GM12878 (cell line): ENCODE data around the gene DZANK1. TPM values are rescaled to one million over a fixed set of nuclear protein-coding genes. Genes with fewer than 3 reads are reported as not detected.

ENCODE experiments used
- CEBPB ChIP-seq, 2 experiments: fragments of 150-350 bp in 1 of 2; IDR thresholded peaks; 2 replicates each; pipeline ENCODE4 v1.6.1; 2012 to 2014; ENCODE audit warnings: low read depth in 2 of 2, low read length in 2 of 2, borderline replicate concordance in 1 of 2, inconsistent platforms in 1 of 2
- CHD1 ChIP-seq: IDR thresholded peaks from 2 replicates; pipeline ENCODE4 v1.6.1; 2012; ENCODE audit warnings: low read depth, low read length, improper control_type of control experiment
- GABPA ChIP-seq: IDR thresholded peaks from 2 replicates; pipeline ENCODE4 v1.6.1; 2014; ENCODE audit warnings: antibody characterized with exemption, low read depth, mild to moderate bottlenecking, inconsistent platforms
- HCFC1 ChIP-seq: fragments of 150-350 bp; IDR thresholded peaks from 2 replicates; pipeline ENCODE4 v1.6.1; 2014; ENCODE audit warnings: low read length
- IRF5 ChIP-seq: fragments of 450-650 bp; IDR thresholded peaks from 2 replicates; pipeline ENCODE4 v1.6.1; 2017; ENCODE audit warnings: borderline replicate concordance
- KLF5 ChIP-seq: fragments of 450-650 bp; IDR thresholded peaks from 2 replicates; pipeline ENCODE4 v1.6.1; 2014; ENCODE audit warnings: mild to moderate bottlenecking; ENCODE audit not compliant: partially characterized antibody
- MEF2A ChIP-seq: IDR thresholded peaks from 2 replicates; pipeline ENCODE4 v1.6.1; 2011; ENCODE audit warnings: low read depth, mild to moderate bottlenecking, low read length, moderate library complexity; ENCODE audit not compliant: insufficient read depth
- MXI1 ChIP-seq: fragments of 150-350 bp; IDR thresholded peaks from 2 replicates; pipeline ENCODE4 v1.6.1; 2011; ENCODE audit warnings: low read depth, mild to moderate bottlenecking, inconsistent platforms, low read length, improper control_type of control experiment
- NFIC ChIP-seq: IDR thresholded peaks from 2 replicates; pipeline ENCODE4 v1.6.1; 2012; ENCODE audit warnings: low read depth, mild to moderate bottlenecking, inconsistent platforms, low read length, moderate library complexity
- PAX8 ChIP-seq: fragments of 450-650 bp; IDR thresholded peaks from 2 replicates; pipeline ENCODE4 v1.6.1; 2017; ENCODE audit warnings: mild to moderate bottlenecking, moderate library complexity
- PBX3 ChIP-seq: IDR thresholded peaks from 2 replicates; pipeline ENCODE4 v1.6.1; 2011; ENCODE audit warnings: mild to moderate bottlenecking, low read depth, low read length, moderate library complexity; ENCODE audit not compliant: insufficient replicate concordance
- POLR2AphosphoS2 ChIP-seq: IDR thresholded peaks from 2 replicates; pipeline ENCODE4 v1.6.1; 2011; ENCODE audit warnings: low read depth, mild to moderate bottlenecking, low read length, improper control_type of control experiment, moderate library complexity
- RFX5 ChIP-seq: IDR thresholded peaks from 2 replicates; pipeline ENCODE4 v1.6.1; 2011; ENCODE audit warnings: low read depth, low read length, improper control_type of control experiment
- RUNX3 ChIP-seq: IDR thresholded peaks from 2 replicates; pipeline ENCODE4 v1.6.1; 2012; ENCODE audit warnings: low read length, inconsistent platforms
- SIN3A ChIP-seq: IDR thresholded peaks from 2 replicates; pipeline ENCODE4 v1.6.1; 2012; ENCODE audit warnings: low read depth, low read length, improper control_type of control experiment
- SPI1 ChIP-seq: IDR thresholded peaks from 2 replicates; pipeline ENCODE4 v1.6.1; 2011; ENCODE audit warnings: low read depth, mild to moderate bottlenecking, low read length, moderate library complexity, borderline replicate concordance; ENCODE audit not compliant: insufficient read depth
- STAT1 ChIP-seq: fragments of 450-650 bp; conservative IDR thresholded peaks from 2 replicates; pipeline ENCODE4 v1.6.1; 2014; ENCODE audit warnings: antibody characterized with exemption, mild to moderate bottlenecking
- TARDBP ChIP-seq: IDR thresholded peaks from 2 replicates; pipeline ENCODE4 v1.6.1; 2016; ENCODE audit warnings: borderline replicate concordance
- TCF12 ChIP-seq: IDR thresholded peaks from 2 replicates; pipeline ENCODE4 v1.6.1; 2011; ENCODE audit warnings: low read depth, mild to moderate bottlenecking, low read length
- ZBTB11 ChIP-seq: fragments of 450-650 bp; formaldehyde crosslinking; IDR thresholded peaks from 2 replicates; pipeline ENCODE4 v1.5.0; 2022; ENCODE audit warnings: mild to moderate bottlenecking, missing genetic modification characterization
- ZNF24 ChIP-seq: fragments of 450-650 bp; IDR thresholded peaks from 2 replicates; pipeline ENCODE4 v1.6.1; 2017; ENCODE audit warnings: antibody characterized with exemption, mild to moderate bottlenecking
- ZNF274 ChIP-seq: IDR thresholded peaks from one replicate; pipeline ENCODE4 v1.8.0; 2011; ENCODE audit not compliant: insufficient read length, insufficient read depth
- polyA plus RNA-seq, 11 experiments: library from polyadenylated mRNA; depleted of rRNA in 4 of 11; unstranded in 6 of 11; stranded (reverse) in 5 of 11; fragments of >200 nt; fragmentation: Nextera tagmentation in 4 of 11; fragmentation: Illumina TruSeq in 1 of 11; extraction: Ambion mirVana in 4 of 11; extraction: Trizol in 1 of 11; gene quantifications; 1 replicate in 1 of 11; 2 replicates in 10 of 11; pipeline versions ENCODE4 v1.2.1 to v1.2.3, GENCODE V29; 2011 to 2016; ENCODE audit warnings: inconsistent platforms in 2 of 11, missing spikeins in 2 of 11, low read depth in 1 of 11
- total RNA-seq, 4 experiments: library from RNA; depleted of rRNA in 3 of 4; stranded (reverse); fragments of >200 nt in 3 of 4; fragmentation: Illumina TruSeq in 1 of 4; extraction: Trizol in 1 of 4; gene quantifications; 2 replicates each; pipeline versions ENCODE4 v1.2.1 to v1.2.3, GENCODE V29; 2013 to 2021
- TF ChIP-seq, protein P1 (sequence below): fragments of 450-650 bp; IDR thresholded peaks from 2 replicates; pipeline ENCODE4 v1.6.1; 2014; ENCODE audit warnings: mild to moderate bottlenecking

DZANK1 gene
- total and polyA plus RNA-seq, 10 of the 15 experiments (the other 5 are each of a cell fraction or from before 2014, with no cell fraction given): 3.6 to 12.6 (median 6.5) TPM

DNA sequence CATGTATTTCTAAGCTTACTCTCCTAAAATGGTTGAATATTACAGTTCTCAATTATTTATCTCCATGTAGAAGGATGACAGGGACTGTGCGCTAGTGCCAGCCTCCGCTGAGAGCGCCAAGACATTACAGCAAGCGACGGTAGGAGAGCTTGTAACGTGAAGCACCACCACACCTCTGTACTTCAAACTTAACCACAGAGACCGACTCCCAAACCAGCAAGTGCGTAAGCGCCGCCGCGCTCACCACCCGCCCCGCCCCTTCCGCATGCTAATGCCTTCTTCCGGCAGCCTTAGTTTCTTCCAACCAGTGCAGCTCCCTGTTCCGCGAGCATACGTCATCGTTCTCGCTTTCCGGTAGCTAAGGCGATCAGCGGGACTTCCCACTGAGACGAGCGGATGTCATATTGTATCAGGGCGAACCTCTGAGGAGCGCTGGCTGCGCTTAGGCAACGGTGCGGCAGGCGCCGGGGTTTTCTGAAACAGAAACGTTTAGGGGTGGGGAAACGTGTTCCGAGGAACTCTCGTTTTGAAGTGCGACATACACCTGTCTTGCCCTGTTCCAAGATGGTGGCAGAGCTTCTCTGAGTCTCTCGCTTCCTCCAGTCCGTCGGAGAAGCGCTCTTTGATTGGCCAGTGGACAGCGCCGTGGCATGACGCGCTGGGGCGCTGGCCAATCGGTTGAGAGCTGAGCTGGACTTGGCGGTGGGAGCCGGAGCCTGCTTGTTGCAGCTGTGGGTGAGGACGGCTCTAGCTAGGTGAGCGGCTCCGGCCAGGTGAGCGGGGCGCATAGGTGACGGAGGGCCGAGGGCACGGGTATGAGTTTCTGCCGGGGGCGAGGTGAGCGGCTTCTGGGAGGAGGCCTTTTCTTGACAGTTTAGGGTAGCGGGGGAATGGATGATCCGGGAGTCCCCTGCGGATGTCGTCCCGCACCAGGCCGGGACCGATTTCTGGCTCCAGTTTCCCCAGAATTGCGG lies 40.7 kb upstream of the DZANK1 start, which contains the start of gene SEC23B (continued):
- TF ChIP-seq ZBTB11: no peak
- TF ChIP-seq HCFC1: peak; percentile 75
- TF ChIP-seq TARDBP: no peak
- no peak for TF ChIP-seq ZNF24
- peak; percentile 86 for TF ChIP-seq RFX5
- no peak for TF ChIP-seq CEBPB (IDR thresholded peaks at IDR 0.05; ENCODE audit: borderline replicate concordance in 1 of 2, low read depth in 2 of 2, low read length in 2 of 2)
- TF ChIP-seq ZNF274: no peak
- no peak for TF ChIP-seq MEF2A
- TF ChIP-seq CHD1: no peak
- TF ChIP-seq, protein P1, sequence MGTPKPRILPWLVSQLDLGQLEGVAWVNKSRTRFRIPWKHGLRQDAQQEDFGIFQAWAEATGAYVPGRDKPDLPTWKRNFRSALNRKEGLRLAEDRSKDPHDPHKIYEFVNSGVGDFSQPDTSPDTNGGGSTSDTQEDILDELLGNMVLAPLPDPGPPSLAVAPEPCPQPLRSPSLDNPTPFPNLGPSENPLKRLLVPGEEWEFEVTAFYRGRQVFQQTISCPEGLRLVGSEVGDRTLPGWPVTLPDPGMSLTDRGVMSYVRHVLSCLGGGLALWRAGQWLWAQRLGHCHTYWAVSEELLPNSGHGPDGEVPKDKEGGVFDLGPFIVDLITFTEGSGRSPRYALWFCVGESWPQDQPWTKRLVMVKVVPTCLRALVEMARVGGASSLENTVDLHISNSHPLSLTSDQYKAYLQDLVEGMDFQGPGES: no peak
- TF ChIP-seq PBX3: no peak
- TF ChIP-seq STAT1: no peak
- peak; percentile 85 for TF ChIP-seq POLR2AphosphoS2
- TF ChIP-seq TCF12: peak; percentile 9; the same call in 1 of the 2 replicates
- TF ChIP-seq PAX8: peak; percentile 85
- TF ChIP-seq NFIC: no peak
- TF ChIP-seq SPI1: peak; percentile 35; the same call in 1 of the 2 replicates
- no peak for TF ChIP-seq KLF5
- TF ChIP-seq RUNX3: peak; percentile 93
- TF ChIP-seq IRF5: peak; percentile 61; the same call in 1 of the 2 replicates
- peak; percentile 82 for TF ChIP-seq MXI1
- peak; percentile 22; the same call in 1 of the 2 replicates for TF ChIP-seq SIN3A
- peak; percentile 84 for TF ChIP-seq GABPA
